Erythroblast (primary cell): ENCODE data around the gene NTN1.

Source experiments
- GATA1 ChIP-seq: IDR thresholded peaks from 2 replicates; pipeline ENCODE4 v1.6.1; 2011; ENCODE audit warnings: low read depth, mild to moderate bottlenecking, control low read depth, low read length, moderate library complexity
- POLR2A ChIP-seq: IDR thresholded peaks from 2 replicates; pipeline ENCODE4 v1.6.1; 2011; ENCODE audit warnings: mild to moderate bottlenecking, low read length

- TF ChIP-seq POLR2A (no peak), GATA1 (no peak)
Measured at GRCh38 chr17:9004132-9004960, 17.0 kb upstream of the NTN1 start.
